SK-N-SH treated with all-trans-retinoic acid at 6 μM for 48 hours (cell line): Measurements from ENCODE around the gene ACSS3.

Source experiments
- ATAC-seq: fragments of 200-7000 bp; cut with Tn5 transposase; 3 replicates; pipeline ENCODE4 v1.9.1; 2020; ENCODE audit warnings: mild to moderate bottlenecking, moderate library complexity
- ARNTL ChIP-seq: fragments of 450-650 bp; formaldehyde crosslinking; IDR thresholded peaks from 2 replicates; pipeline ENCODE4 v1.5.0; 2020; ENCODE audit warnings: low read depth, mild to moderate bottlenecking, moderate library complexity, borderline replicate concordance
- BACH2 ChIP-seq: fragments of 250-450 bp; sonication (Bioruptor Pico); IDR thresholded peaks from 2 replicates; pipeline ENCODE4 v1.9.0; 2021; ENCODE audit warnings: mild to moderate bottlenecking, borderline replicate concordance
- CSDC2 ChIP-seq: fragments of 250-450 bp; sonication (Bioruptor Pico); IDR thresholded peaks from 2 replicates; pipeline ENCODE4 v1.5.0; 2020; ENCODE audit warnings: mild to moderate bottlenecking, moderate library complexity
- ESRRG ChIP-seq: fragments of 250-450 bp; sonication (Bioruptor Pico); IDR thresholded peaks from 2 replicates; pipeline ENCODE4 v1.6.1; 2021; ENCODE audit warnings: mild to moderate bottlenecking
- GLIS3 ChIP-seq: fragments of 250-450 bp; sonication (Bioruptor Pico); IDR thresholded peaks from 2 replicates; pipeline ENCODE4 v1.5.0; 2020; ENCODE audit warnings: mild to moderate bottlenecking, moderate library complexity
- ISL1 ChIP-seq: fragments of 250-450 bp; sonication (Bioruptor Pico); IDR thresholded peaks from 2 replicates; pipeline ENCODE4 v2.1.2; 2022; ENCODE audit warnings: mild to moderate bottlenecking, moderate library complexity
- OSR1 ChIP-seq: fragments of 250-450 bp; sonication (Bioruptor Pico); IDR thresholded peaks from 2 replicates; pipeline ENCODE4 v1.8.0; 2022; ENCODE audit warnings: moderate library complexity, mild to moderate bottlenecking, inconsistent platforms
- PPARA ChIP-seq: fragments of 250-450 bp; sonication (Bioruptor Pico); IDR thresholded peaks from 2 replicates; pipeline ENCODE4 v1.5.0; 2020; ENCODE audit warnings: mild to moderate bottlenecking, borderline replicate concordance
- RARB ChIP-seq: fragments of 250-450 bp; sonication (Bioruptor Pico); IDR thresholded peaks from 2 replicates; pipeline ENCODE4 v1.8.0; 2021; ENCODE audit warnings: mild to moderate bottlenecking, moderate library complexity
- SNAI2 ChIP-seq: fragments of 250-450 bp; sonication (Bioruptor Pico); IDR thresholded peaks from 2 replicates; pipeline ENCODE4 v1.5.0; 2020; ENCODE audit warnings: mild to moderate bottlenecking, moderate library complexity
- TCF4 ChIP-seq: fragments of 250-450 bp; sonication (Bioruptor Pico); IDR thresholded peaks from 2 replicates; pipeline ENCODE4 v1.8.0; 2021; ENCODE audit warnings: mild to moderate bottlenecking, moderate library complexity, borderline replicate concordance
- TOX ChIP-seq: fragments of 250-450 bp; sonication (Bioruptor Pico); IDR thresholded peaks from 2 replicates; pipeline ENCODE4 v1.8.0; 2021; ENCODE audit warnings: mild to moderate bottlenecking, moderate library complexity, borderline replicate concordance
- ZC3H10 ChIP-seq: fragments of 250-450 bp; sonication (Bioruptor Pico); IDR thresholded peaks from 2 replicates; pipeline ENCODE4 v1.5.1; 2021; ENCODE audit warnings: mild to moderate bottlenecking, moderate library complexity
- ZFP3 ChIP-seq: fragments of 250-450 bp; sonication (Bioruptor Pico); IDR thresholded peaks from 2 replicates; pipeline ENCODE4 v1.5.0; 2020; ENCODE audit warnings: mild to moderate bottlenecking, moderate library complexity
- ZFP30 ChIP-seq: fragments of 450-650 bp; formaldehyde crosslinking; IDR thresholded peaks from 2 replicates; pipeline ENCODE4 v1.5.0; 2022; ENCODE audit warnings: mild to moderate bottlenecking, moderate library complexity
- ZNF565 ChIP-seq: fragments of 450-650 bp; formaldehyde crosslinking; conservative IDR thresholded peaks from 2 replicates; pipeline ENCODE4 v1.5.0; 2020; ENCODE audit warnings: low read depth, mild to moderate bottlenecking, moderate library complexity
- ZNF70 ChIP-seq: fragments of 450-650 bp; formaldehyde crosslinking; IDR thresholded peaks from 2 replicates; pipeline ENCODE4 v1.5.0; 2020; ENCODE audit warnings: mild to moderate bottlenecking, moderate library complexity
- TF ChIP-seq, protein P1 (sequence below): fragments of 250-450 bp; sonication (Bioruptor Pico); IDR thresholded peaks from 2 replicates; pipeline ENCODE4 v1.8.0; 2021; ENCODE audit warnings: low read depth, mild to moderate bottlenecking, moderate library complexity, borderline replicate concordance
- TF ChIP-seq, protein P2 (sequence below): fragments of 250-450 bp; sonication (Bioruptor Pico); IDR thresholded peaks from 2 replicates; pipeline ENCODE4 v1.5.0; 2020; ENCODE audit warnings: mild to moderate bottlenecking, moderate library complexity
- TF ChIP-seq, protein P3 (sequence below): fragments of 250-450 bp; sonication (Bioruptor Pico); IDR thresholded peaks from 2 replicates; pipeline ENCODE4 v1.8.0; 2020; ENCODE audit warnings: mild to moderate bottlenecking, moderate library complexity, borderline replicate concordance
- TF ChIP-seq, protein P4 (sequence below): fragments of 250-450 bp; sonication (Bioruptor Pico); IDR thresholded peaks from 2 replicates; pipeline ENCODE4 v1.5.1; 2020; ENCODE audit warnings: low read depth, mild to moderate bottlenecking, moderate library complexity

ACSS3 gene

DNA sequence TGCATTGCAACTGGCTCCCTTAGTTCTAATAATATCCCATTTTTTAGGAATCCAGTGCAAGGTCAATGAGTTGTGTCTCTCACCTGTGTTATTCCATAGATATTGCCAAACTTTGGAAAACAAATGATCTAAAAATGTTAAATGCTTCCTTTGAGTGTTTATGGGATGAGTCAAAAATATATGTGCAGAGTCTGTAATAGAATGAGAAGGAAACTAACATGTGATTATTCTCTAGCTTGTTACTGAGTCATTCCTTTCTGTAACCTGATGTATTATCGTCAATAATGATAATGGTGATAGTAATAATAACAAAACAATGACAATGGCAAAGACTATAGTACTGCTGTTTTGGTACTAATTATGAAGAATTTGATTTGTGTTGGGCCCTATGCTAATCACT, 11.5 kb downstream of the ACSS3 start:
- TF ChIP-seq ZC3H10 (CRISPR knock-in tag) (no peak), ZNF70 (CRISPR knock-in tag) (no peak), ZFP3 (CRISPR knock-in tag) (no peak), RARB (CRISPR knock-in tag) (no peak), OSR1 (CRISPR knock-in tag) (no peak), ISL1 (CRISPR knock-in tag) (no peak), ZNF565 (CRISPR knock-in tag) (no peak), GLIS3 (CRISPR knock-in tag) (no peak), ESRRG (CRISPR knock-in tag) (no peak), TOX (CRISPR knock-in tag) (no peak), BACH2 (CRISPR knock-in tag) (no peak), ARNTL (no peak), CSDC2 (CRISPR knock-in tag) (no peak), ZFP30 (no peak), TCF4 (CRISPR knock-in tag) (no peak), SNAI2 (CRISPR knock-in tag) (no peak)
- TF ChIP-seq, protein P1, sequence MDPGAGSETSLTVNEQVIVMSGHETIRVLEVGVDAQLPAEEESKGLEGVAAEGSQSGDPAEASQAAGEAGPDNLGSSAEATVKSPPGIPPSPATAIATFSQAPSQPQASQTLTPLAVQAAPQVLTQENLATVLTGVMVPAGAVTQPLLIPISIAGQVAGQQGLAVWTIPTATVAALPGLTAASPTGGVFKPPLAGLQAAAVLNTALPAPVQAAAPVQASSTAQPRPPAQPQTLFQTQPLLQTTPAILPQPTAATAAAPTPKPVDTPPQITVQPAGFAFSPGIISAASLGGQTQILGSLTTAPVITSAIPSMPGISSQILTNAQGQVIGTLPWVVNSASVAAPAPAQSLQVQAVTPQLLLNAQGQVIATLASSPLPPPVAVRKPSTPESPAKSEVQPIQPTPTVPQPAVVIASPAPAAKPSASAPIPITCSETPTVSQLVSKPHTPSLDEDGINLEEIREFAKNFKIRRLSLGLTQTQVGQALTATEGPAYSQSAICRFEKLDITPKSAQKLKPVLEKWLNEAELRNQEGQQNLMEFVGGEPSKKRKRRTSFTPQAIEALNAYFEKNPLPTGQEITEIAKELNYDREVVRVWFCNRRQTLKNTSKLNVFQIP, result no peak
- TF ChIP-seq, protein P2, sequence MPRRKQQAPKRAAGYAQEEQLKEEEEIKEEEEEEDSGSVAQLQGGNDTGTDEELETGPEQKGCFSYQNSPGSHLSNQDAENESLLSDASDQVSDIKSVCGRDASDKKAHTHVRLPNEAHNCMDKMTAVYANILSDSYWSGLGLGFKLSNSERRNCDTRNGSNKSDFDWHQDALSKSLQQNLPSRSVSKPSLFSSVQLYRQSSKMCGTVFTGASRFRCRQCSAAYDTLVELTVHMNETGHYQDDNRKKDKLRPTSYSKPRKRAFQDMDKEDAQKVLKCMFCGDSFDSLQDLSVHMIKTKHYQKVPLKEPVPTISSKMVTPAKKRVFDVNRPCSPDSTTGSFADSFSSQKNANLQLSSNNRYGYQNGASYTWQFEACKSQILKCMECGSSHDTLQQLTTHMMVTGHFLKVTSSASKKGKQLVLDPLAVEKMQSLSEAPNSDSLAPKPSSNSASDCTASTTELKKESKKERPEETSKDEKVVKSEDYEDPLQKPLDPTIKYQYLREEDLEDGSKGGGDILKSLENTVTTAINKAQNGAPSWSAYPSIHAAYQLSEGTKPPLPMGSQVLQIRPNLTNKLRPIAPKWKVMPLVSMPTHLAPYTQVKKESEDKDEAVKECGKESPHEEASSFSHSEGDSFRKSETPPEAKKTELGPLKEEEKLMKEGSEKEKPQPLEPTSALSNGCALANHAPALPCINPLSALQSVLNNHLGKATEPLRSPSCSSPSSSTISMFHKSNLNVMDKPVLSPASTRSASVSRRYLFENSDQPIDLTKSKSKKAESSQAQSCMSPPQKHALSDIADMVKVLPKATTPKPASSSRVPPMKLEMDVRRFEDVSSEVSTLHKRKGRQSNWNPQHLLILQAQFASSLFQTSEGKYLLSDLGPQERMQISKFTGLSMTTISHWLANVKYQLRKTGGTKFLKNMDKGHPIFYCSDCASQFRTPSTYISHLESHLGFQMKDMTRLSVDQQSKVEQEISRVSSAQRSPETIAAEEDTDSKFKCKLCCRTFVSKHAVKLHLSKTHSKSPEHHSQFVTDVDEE (CRISPR knock-in tag), result no peak
- TF ChIP-seq, protein P3, sequence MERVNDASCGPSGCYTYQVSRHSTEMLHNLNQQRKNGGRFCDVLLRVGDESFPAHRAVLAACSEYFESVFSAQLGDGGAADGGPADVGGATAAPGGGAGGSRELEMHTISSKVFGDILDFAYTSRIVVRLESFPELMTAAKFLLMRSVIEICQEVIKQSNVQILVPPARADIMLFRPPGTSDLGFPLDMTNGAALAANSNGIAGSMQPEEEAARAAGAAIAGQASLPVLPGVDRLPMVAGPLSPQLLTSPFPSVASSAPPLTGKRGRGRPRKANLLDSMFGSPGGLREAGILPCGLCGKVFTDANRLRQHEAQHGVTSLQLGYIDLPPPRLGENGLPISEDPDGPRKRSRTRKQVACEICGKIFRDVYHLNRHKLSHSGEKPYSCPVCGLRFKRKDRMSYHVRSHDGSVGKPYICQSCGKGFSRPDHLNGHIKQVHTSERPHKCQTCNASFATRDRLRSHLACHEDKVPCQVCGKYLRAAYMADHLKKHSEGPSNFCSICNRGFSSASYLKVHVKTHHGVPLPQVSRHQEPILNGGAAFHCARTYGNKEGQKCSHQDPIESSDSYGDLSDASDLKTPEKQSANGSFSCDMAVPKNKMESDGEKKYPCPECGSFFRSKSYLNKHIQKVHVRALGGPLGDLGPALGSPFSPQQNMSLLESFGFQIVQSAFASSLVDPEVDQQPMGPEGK (CRISPR knock-in tag), result no peak
- TF ChIP-seq, protein P4, sequence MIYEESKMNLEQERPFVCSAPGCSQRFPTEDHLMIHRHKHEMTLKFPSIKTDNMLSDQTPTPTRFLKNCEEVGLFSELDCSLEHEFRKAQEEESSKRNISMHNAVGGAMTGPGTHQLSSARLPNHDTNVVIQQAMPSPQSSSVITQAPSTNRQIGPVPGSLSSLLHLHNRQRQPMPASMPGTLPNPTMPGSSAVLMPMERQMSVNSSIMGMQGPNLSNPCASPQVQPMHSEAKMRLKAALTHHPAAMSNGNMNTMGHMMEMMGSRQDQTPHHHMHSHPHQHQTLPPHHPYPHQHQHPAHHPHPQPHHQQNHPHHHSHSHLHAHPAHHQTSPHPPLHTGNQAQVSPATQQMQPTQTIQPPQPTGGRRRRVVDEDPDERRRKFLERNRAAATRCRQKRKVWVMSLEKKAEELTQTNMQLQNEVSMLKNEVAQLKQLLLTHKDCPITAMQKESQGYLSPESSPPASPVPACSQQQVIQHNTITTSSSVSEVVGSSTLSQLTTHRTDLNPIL (CRISPR knock-in tag), result no peak
- no peak for ATAC-seq

DNA sequence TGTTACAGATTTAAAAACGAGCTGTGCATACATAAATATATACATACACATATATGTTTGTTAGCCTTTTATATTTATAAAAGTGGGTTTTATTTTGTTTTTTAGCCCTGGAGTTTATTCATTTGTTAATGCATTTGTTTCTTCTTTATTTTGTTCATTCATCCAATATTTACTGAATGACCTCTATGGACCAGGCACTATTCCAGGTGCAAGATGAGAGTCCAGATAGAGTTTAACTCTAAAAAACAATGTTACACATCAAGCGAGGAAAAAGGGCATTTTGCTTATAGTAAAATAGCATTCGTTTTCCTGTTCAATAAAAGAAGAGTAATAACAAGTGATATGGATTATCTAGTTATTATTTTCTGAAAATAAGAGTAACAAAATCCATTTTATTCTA, 14.2 kb downstream of the ACSS3 start:
- no peak for ATAC-seq
- TF ChIP-seq, protein P4 (CRISPR knock-in tag), result no peak

DNA sequence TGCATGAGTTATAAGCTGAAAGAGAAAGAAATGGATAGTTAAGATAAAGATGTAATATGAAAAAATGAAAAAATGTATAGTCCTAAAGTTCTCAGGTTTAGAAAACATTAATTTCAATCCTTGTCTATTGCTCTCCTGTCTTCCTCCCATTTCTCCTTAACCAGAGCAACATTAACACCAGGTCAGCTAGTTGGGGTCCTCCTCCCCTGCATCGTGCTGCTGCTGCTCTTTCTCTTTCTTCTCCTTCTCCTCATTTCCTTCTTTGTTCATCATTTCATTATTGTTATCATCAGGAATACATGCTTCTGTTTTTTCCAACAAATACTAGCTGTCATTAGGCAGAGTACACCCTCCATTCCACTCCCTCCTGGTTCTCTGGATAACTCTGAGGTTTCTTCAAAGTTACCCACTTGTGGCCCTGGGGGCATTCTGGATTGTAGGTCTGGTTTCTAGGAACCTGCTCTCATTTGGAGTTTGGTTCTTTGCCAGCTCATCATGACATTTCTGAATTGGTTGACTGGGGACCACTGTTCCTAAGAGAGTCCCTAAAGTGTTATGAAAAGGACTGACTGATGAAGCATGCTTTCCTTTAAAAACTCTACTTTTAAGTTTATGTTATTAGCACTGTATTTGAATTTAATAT, 17.0 kb downstream of the ACSS3 start:
- TF ChIP-seq ISL1 (CRISPR knock-in tag) (no peak), PPARA (no peak)
- TF ChIP-seq, all 23 proteins: peak for 0
- no peak for ATAC-seq
